NCI-H2081 treated with DMSO at 0.1 percent for 48 hours (cell line): ENCODE measurements around the gene DGCR8.
A peak's percentile ranks its signal among the peaks of the same experiment; 100 is the strongest.

ENCODE experiments used
- DNase-seq: peaks from one replicate; lab custom pipeline; 2025; lab: John Stamatoyannopoulos, UW

DGCR8 gene

GRCh38 chr22:20110359-20110985 lies 30.4 kb downstream of the DGCR8 start:
- no peak for DNase-seq

GRCh38 chr22:20111045-20111688 lies 31.1 kb downstream of the DGCR8 start:
- DNase-seq, result no peak

GRCh38 chr22:20111689-20112622 lies 31.9 kb downstream of the DGCR8 start:
- no peak for DNase-seq

GRCh38 chr22:20112623-20113511 lies 32.8 kb downstream of the DGCR8 start:
- no peak for DNase-seq

- no peak for DNase-seq
Measured at GRCh38 chr22:20113551-20114310, 33.7 kb downstream of the DGCR8 start.

- DNase-seq, result no peak
Measured at GRCh38 chr22:20114506-20115475, 34.8 kb downstream of the DGCR8 start.

GRCh38 chr22:20115691-20116375 lies 35.8 kb downstream of the DGCR8 start, which contains the start of gene RANBP1:
Gene RANBP1 (plus strand): TSS chr22:20116104. CDS start chr22:20116185, 81 bp downstream.
- DNase-seq, result no peak

- no peak for DNase-seq
Measured at GRCh38 chr22:20116376-20116950, 36.4 kb downstream of the DGCR8 start.

- peak; percentile 50 for DNase-seq
Measured at GRCh38 chr22:20116951-20117632, 37.1 kb downstream of the DGCR8 start, which contains the start of gene TRMT2A. Gene TRMT2A (minus strand): TSS chr22:20117226. CDS start chr22:20116906, 320 bp downstream.

- no peak for DNase-seq
Measured at GRCh38 chr22:20117633-20118299, 37.7 kb downstream of the DGCR8 start.

GRCh38 chr22:20118300-20119020 lies 38.4 kb downstream of the DGCR8 start:
- no peak for DNase-seq

- no peak for DNase-seq
Measured at GRCh38 chr22:20121856-20122415, 41.9 kb downstream of the DGCR8 start.

GRCh38 chr22:20123366-20124082 lies 43.5 kb downstream of the DGCR8 start:
- DNase-seq, result no peak

GRCh38 chr22:20124083-20124787 lies 44.2 kb downstream of the DGCR8 start:
- DNase-seq, result no peak
